ENCODE data around the gene SEMA4D. TPM values are rescaled to one million over a fixed set of nuclear protein-coding genes. Genes with fewer than 3 reads are reported as not detected.
A peak's percentile ranks its signal among the peaks of the same experiment; 100 is the strongest.

The SEMA4D gene, protein sequence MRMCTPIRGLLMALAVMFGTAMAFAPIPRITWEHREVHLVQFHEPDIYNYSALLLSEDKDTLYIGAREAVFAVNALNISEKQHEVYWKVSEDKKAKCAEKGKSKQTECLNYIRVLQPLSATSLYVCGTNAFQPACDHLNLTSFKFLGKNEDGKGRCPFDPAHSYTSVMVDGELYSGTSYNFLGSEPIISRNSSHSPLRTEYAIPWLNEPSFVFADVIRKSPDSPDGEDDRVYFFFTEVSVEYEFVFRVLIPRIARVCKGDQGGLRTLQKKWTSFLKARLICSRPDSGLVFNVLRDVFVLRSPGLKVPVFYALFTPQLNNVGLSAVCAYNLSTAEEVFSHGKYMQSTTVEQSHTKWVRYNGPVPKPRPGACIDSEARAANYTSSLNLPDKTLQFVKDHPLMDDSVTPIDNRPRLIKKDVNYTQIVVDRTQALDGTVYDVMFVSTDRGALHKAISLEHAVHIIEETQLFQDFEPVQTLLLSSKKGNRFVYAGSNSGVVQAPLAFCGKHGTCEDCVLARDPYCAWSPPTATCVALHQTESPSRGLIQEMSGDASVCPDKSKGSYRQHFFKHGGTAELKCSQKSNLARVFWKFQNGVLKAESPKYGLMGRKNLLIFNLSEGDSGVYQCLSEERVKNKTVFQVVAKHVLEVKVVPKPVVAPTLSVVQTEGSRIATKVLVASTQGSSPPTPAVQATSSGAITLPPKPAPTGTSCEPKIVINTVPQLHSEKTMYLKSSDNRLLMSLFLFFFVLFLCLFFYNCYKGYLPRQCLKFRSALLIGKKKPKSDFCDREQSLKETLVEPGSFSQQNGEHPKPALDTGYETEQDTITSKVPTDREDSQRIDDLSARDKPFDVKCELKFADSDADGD
- total RNA-seq: 100 to 1,000 TPM; 334 to 336 TPM

DNA sequence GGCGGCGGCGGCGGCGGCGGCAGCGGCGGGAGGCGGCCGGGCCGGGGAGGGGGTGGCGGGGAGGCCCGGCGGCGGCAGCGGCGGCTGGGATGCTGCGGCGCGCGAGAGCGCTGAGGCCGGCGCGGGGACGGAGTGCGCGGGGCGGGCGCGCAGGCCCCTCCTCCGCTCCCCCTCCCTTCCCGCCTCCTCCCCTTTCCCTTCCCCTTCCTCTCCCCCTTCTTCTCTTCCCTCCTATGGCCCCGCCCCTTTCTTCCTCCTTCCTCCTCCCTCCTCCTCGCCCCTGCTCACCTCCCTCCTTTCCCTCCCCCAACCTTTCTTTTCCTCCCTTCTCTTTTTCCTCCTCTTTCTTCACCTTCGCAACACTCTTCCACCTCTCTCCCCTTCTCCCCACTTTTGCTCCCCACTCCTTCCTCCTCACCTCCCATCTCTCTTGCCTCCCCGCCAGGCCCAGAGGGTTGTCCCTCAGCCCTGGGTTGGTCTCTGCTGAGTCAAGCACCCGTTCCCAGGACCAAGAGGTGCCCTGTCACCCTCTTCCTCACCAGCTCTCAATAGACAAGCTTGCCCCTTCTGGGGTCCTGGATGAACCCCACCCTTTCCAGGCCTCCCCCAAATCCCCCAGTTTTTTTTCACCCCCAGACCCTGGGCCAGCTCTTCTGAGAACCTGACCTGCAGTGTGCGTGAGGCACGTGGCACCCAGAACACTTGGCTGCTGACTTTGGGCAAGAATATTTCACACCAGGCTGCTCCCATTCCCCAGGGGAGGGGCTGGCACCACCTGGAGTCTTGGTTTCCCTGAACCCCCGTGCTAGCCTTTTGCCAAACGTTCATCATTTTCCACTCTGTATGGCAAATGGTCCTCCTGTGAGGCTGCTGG, at the start of gene SEMA4D:
Gene SEMA4D, minus strand, starts transcription at position 136 of the 874 bp plus-strand sequence. CDS start 92,657 bp downstream, outside the sequence.
- H3K27me3 Mint-ChIP-seq: no peaks in the 10 kb centered on the region
- H3K4me3 Mint-ChIP-seq: peak within 1 kb of the TSS; percentile 99
- H3K9me3 Mint-ChIP-seq: no peaks in the 10 kb centered on the region
- H3K4me1 Mint-ChIP-seq: peaks cover 80% of the 10 kb centered on the region
- CTCF ChIA-PET: interaction anchor here (0.7 to 1.4 kb wide), 6 partner anchors 9 to 75 kb away, joined by 3 to 7 read pairs (median 4); no protein-coding TSS in a partner anchor
- POLR2A ChIA-PET: no interaction called here
- peak within 1 kb of the TSS; percentile 94 for H3K27ac Mint-ChIP-seq
- DNase-seq: peak; percentile 71
- peaks cover 37% of the 10 kb centered on the region for H3K36me3 Mint-ChIP-seq (ENCODE audit: low read depth)

DNA sequence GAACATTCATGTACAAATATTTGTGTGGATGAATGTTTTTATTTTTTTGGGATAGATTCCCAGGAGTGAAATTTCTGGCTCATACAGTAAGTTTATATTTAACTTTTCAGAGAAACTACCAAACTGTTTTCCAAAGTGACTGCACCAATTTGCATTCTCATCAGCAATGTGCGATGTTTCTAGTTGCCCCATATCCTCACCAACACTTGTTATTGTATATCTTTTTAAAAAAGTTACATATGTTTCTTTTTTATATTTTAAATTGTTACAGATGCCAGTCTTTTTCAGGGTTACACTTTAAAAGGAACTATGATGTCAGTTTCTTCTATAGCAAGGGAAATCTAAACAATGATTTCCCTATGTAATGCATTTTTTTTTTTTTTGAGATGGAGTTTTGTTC, 49.1 kb upstream of the SEMA4D start:
- Mint-ChIP-seq H3K27ac (no peak overlapping the region), H3K36me3 (ENCODE audit: low read depth) (peaks cover 17% of the 10 kb centered on the region), H3K4me3 (no peak overlapping the region), H3K27me3 (no peaks in the 10 kb centered on the region), H3K9me3 (peaks cover 15% of the 10 kb centered on the region), H3K4me1 (peaks cover 31% of the 10 kb centered on the region)
- CTCF ChIA-PET: no interaction called here
- POLR2A ChIA-PET: no interaction called here
- DNase-seq: no peak

DNA sequence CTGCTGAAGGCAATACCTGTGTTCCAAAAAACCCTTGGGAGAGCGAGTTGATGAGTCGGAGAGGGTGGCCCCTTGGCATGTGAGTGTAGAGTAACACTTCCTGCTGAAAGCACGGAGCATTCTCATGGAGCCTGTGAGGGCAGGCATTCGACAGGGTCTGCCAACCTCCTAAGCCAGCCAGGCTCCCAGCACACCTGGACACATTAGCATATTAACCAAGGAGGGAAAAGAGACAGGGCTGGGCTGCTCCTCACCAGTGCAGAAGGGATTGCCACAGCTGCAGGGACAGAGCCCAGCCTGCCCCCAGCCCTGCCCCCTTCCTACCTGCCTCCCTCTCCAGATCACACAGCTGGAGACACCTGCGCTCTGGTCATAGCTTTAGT, 46.4 kb upstream of the SEMA4D start:
- Mint-ChIP-seq H3K27ac (peak overlapping the region; percentile 33), H3K36me3 (ENCODE audit: low read depth) (peaks cover 17% of the 10 kb centered on the region), H3K9me3 (peaks cover 15% of the 10 kb centered on the region), H3K4me1 (peaks cover 45% of the 10 kb centered on the region), H3K4me3 (no peak overlapping the region), H3K27me3 (no peaks in the 10 kb centered on the region)
- ChIA-PET CTCF (interaction anchor here (0.7 kb wide), 1 partner anchor 142 kb away, joined by 6 read pairs; no protein-coding TSS in a partner anchor), POLR2A (interaction anchor here (0.6 to 1.1 kb wide), 2 partner anchors 55 to 130 kb away, joined by 3 to 5 read pairs; no protein-coding TSS in a partner anchor)
- DNase-seq: no peak

DNA sequence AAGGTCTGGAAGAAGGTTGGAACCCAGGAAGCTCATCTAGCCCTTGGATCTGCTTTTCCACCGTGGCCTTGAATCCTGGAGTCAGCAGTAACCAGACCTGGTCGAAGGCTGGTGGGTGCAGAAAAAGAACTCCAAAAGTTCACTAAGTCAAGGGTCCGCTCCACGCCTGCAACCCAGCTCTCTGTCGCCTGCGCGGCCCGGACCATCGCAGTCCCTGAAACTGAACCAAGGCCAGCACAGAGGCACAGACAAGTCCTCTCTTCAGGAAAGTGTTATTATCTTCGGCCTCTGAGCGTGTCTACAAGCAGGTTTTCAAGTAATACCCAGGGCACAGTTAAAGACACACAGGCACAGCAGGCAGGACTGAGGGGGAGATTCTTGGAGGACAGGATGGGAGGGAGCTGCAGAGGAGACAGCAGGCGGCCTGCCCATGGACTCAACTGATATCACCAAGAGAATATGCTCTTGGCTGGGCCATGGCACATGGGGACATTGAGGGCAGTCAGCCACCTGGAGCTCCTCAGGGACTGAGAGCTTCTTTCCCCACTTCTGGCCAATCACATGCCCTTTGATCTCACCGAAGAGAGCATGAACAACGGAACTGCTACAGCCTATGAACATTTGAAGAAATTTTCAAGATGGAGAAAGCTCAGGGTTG, 45.8 kb upstream of the SEMA4D start:
- POLR2A ChIA-PET: interaction anchor here (1.1 kb wide), 1 partner anchor 54 kb away, joined by 5 read pairs; no protein-coding TSS in a partner anchor
- Mint-ChIP-seq H3K9me3 (peaks cover 15% of the 10 kb centered on the region), H3K27ac (no peak overlapping the region), H3K4me1 (peaks cover 45% of the 10 kb centered on the region), H3K36me3 (ENCODE audit: low read depth) (peaks cover 17% of the 10 kb centered on the region), H3K27me3 (no peaks in the 10 kb centered on the region), H3K4me3 (no peak overlapping the region)
- CTCF ChIA-PET: interaction anchor here (0.7 to 1.2 kb wide), 4 partner anchors 55 to 141 kb away, joined by 3 to 6 read pairs (median 3); no protein-coding TSS in a partner anchor
- DNase-seq: no peak

DNA sequence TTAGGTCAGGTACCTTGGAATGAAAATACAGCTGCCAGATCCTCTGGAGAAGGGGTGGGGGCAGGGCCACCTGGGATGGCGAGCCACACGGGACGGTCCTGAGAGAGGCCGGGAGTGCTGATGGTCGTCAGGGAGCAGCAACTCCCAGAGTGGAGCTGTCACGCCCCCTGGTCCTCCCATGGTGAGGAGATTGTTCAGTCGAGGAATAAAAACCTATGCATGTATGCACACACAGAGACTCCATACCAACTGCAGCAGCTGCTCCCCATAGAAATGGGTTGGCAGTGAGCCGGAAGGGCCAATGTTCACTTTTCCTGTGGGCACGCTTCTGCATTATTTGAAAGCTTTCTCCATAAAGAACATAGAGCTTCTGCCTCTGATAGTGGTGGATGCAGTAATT, 45.2 kb upstream of the SEMA4D start:
- H3K4me1 Mint-ChIP-seq: peaks cover 45% of the 10 kb centered on the region
- ChIA-PET CTCF (interaction anchor here (0.8 to 1.3 kb wide), 5 partner anchors 19 to 115 kb away, joined by 3 read pairs; no protein-coding TSS in a partner anchor), POLR2A (no interaction called here)
- DNase-seq: no peak
- peaks cover 15% of the 10 kb centered on the region for H3K9me3 Mint-ChIP-seq
- peaks cover 17% of the 10 kb centered on the region for H3K36me3 Mint-ChIP-seq (ENCODE audit: low read depth)
- no peak overlapping the region for H3K4me3 Mint-ChIP-seq
- no peak overlapping the region for H3K27ac Mint-ChIP-seq
- no peaks in the 10 kb centered on the region for H3K27me3 Mint-ChIP-seq

DNA sequence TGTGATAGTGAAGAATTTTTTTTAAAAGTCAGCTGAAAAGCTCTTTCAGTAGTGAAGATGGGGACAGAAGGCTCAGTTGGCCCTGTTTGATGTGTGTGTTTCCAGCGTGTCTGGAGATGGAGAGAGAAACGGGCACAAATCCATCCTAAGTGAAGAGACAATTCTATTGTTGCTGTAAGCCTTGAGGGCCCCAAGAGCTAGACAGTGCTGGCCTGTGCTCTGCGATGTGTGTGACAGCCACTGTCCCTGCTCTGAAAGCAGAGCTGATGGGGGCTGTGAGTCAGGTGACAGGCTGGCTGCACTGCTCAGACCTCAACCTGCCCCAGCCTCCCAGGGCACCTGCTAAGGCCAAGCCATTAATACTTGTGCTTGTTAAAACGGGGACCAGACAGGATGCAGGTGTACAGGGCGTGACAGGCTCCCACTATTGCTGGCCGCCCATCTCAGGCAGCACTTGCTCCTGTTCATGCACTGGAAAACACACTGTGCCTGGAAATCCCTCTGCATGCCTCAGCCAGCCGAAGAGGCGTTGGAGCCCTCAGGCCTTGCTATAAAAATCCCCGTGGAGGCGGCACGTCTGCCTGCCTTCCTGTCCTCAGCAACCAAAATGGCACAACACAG, 44.6 kb upstream of the SEMA4D start:
- Mint-ChIP-seq H3K9me3 (peaks cover 15% of the 10 kb centered on the region), H3K4me1 (peaks cover 45% of the 10 kb centered on the region), H3K4me3 (no peak overlapping the region), H3K27me3 (no peaks in the 10 kb centered on the region), H3K27ac (peak overlapping the region; percentile 14), H3K36me3 (ENCODE audit: low read depth) (peaks cover 17% of the 10 kb centered on the region)
- ChIA-PET POLR2A (no interaction called here), CTCF (interaction anchor here (0.9 to 1.3 kb wide), 4 partner anchors 19 to 115 kb away, joined by 3 read pairs; no protein-coding TSS in a partner anchor)
- DNase-seq: no peak

DNA sequence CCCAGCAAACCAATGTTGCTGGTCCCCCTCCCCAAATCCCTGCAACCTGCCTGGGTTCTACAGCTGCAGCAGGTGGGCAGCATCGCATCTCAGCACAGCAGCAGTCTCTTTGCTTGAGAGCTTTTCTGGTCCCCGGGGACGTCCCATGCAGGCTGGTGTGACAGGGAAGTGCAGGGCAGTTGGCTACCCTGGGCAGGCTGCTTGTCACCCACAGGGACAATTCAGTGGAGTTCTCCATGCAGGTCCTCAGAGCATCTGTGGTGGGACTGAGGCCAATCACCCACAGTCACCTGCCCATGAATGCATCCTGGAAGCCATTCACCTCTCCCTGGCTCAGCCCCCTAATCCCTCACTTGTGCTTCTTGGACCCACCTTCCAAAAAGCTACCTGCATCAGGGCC, 43.9 kb upstream of the SEMA4D start:
- H3K9me3 Mint-ChIP-seq: peaks cover 15% of the 10 kb centered on the region
- peaks cover 17% of the 10 kb centered on the region for H3K36me3 Mint-ChIP-seq (ENCODE audit: low read depth)
- H3K4me3 Mint-ChIP-seq: no peak overlapping the region
- H3K27ac Mint-ChIP-seq: no peak overlapping the region
- ChIA-PET POLR2A (no interaction called here), CTCF (interaction anchor here (1.3 kb wide), 1 partner anchor 39 kb away, joined by 3 read pairs; no protein-coding TSS in a partner anchor)
- no peak for DNase-seq
- peaks cover 52% of the 10 kb centered on the region for H3K4me1 Mint-ChIP-seq
- no peaks in the 10 kb centered on the region for H3K27me3 Mint-ChIP-seq

DNA sequence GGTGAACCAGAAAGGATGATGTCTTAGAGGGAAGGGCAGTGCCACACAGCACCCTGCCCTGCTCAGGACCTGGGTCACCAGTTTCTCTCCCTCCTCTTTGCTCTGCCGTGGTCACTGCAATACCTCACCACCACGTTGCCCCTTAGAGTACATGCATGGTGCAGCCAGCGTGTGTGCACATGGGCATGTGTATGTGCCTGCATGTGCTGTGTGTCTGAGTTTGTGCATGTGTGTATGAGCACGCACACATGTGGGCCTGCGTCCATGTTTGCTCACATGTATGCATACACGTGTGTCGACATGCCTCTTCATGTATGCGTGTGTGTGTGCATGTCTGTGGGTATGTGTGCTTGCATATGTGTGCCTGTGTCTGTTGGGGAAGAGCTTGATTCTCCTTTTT, 41.5 kb upstream of the SEMA4D start:
- ChIA-PET POLR2A (no interaction called here), CTCF (interaction anchor here (0.6 to 2.5 kb wide), 6 partner anchors 9 to 1375 kb away, joined by 3 to 21 read pairs (median 4); no protein-coding TSS in a partner anchor)
- Mint-ChIP-seq H3K9me3 (no peaks in the 10 kb centered on the region), H3K4me3 (no peak overlapping the region), H3K27ac (peak overlapping the region; percentile 81), H3K36me3 (ENCODE audit: low read depth) (peaks cover 4% of the 10 kb centered on the region), H3K27me3 (no peaks in the 10 kb centered on the region), H3K4me1 (peaks cover 75% of the 10 kb centered on the region)
- DNase-seq: no peak

DNA sequence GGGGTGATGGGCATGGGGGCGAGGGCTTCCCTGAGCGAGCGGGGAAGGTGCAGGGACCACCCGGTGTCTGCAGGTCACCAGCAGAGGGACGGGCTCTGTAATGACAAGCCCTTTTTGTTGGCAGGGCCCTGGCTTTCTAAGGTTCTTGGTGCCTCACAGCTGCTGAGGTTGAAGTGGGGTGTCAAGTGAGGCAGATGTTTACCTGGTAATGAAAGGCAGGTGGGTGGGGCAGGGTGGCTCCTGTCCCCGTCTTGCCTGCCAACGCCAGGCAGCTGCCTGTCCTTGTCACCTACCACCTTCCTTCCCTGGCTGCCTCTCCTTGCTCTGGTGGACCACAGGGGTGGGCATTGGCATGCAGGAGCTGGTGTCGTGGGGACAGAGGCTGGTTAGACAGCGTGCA, 41.0 kb upstream of the SEMA4D start:
- peak overlapping the region; percentile 93 for H3K27ac Mint-ChIP-seq
- H3K27me3 Mint-ChIP-seq: no peaks in the 10 kb centered on the region
- ChIA-PET CTCF (interaction anchor here (1.0 to 2.5 kb wide), 5 partner anchors 10 to 110 kb away, joined by 3 to 21 read pairs (median 4); no protein-coding TSS in a partner anchor), POLR2A (no interaction called here)
- DNase-seq: no peak
- peaks cover 2% of the 10 kb centered on the region for H3K36me3 Mint-ChIP-seq (ENCODE audit: low read depth)
- peaks cover 77% of the 10 kb centered on the region for H3K4me1 Mint-ChIP-seq
- H3K4me3 Mint-ChIP-seq: no peak overlapping the region
- H3K9me3 Mint-ChIP-seq: no peaks in the 10 kb centered on the region

DNA sequence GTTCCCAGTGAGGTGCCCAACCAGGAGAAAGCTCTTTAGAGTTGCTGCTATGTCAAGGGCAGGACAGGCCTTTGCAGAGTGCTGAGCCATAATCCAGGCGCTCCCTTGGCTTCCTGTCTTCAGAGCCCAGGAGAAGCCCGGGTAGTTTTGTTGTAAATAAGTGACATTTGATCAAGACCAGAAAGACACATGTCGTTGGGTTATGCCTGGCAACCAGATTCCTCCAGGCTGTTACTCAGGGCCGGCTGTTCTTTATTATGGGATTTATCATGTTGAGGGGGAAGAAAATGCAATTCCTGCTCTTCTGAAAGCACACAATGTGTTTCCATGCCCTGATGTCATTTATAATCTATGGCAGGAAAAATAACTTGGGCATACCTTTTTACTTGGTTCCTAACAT, 39.3 kb upstream of the SEMA4D start:
- Mint-ChIP-seq H3K27ac (peak overlapping the region; percentile 93), H3K27me3 (no peaks in the 10 kb centered on the region), H3K9me3 (no peaks in the 10 kb centered on the region), H3K36me3 (ENCODE audit: low read depth) (peaks cover 2% of the 10 kb centered on the region), H3K4me3 (no peak overlapping the region), H3K4me1 (peaks cover 85% of the 10 kb centered on the region)
- no peak for DNase-seq
- POLR2A ChIA-PET: no interaction called here
- CTCF ChIA-PET: interaction anchor here (1.0 to 5.1 kb wide), 6 partner anchors 11 to 107 kb away, joined by 4 to 25 read pairs (median 6); no protein-coding TSS in a partner anchor

DNA sequence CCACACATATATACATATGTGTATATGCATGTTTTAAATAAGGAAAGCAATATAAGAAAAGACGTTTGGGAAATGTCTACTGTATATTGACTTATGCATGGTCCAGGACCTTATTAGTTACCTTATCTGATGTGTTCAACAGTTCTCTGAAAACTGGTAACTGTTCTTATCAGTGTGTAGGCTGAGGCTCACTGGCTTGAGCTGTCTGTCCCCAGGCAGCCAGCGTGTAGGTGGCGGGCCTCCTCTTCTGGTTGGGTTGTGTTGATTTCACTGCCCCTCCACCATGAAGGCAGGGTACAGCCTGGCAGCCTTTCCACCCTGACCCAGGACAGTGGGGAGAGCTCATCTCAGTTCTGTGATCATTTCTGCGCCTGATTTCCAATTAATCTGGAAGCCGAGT, 38.7 kb upstream of the SEMA4D start:
- POLR2A ChIA-PET: no interaction called here

More for the DNA sequence above, 38.7 kb upstream of the SEMA4D start:
- Mint-ChIP-seq H3K4me1 (peaks cover 87% of the 10 kb centered on the region), H3K27me3 (no peaks in the 10 kb centered on the region), H3K4me3 (peak overlapping the region; percentile 52), H3K36me3 (ENCODE audit: low read depth) (peaks cover 2% of the 10 kb centered on the region), H3K27ac (peak overlapping the region; percentile 93), H3K9me3 (no peaks in the 10 kb centered on the region)
- CTCF ChIA-PET: interaction anchor here (0.9 to 5.1 kb wide), 6 partner anchors 12 to 107 kb away, joined by 3 to 25 read pairs (median 6); no protein-coding TSS in a partner anchor
- peak; percentile 38 for DNase-seq

Measured in activated CD4-positive, alpha-beta T cell treated with anti-CD3 and anti-CD28 coated beads, Interleukin-2, amount 10 ng/mL, durations not matched to agents 7 days and 5 days (primary cell).